Neural cell (in vitro differentiated cells): Measurements from ENCODE around the gene KIF1C. TPM values are rescaled to one million over a fixed set of nuclear protein-coding genes. Genes with fewer than 3 reads are reported as not detected.

ENCODE experiments used
- H2AFZ ChIP-seq: fragments of 200-600, 300-800 bp; sonication (generic), shearing (Covaris generic); 2 replicates; pipeline ENCODE4 v1.6.0; 2014; ENCODE audit warnings: low read depth, mild to moderate bottlenecking, antibody characterized with exemption, low read length, moderate library complexity
- H3F3A ChIP-seq: fragments of 200-600 bp; shearing (Covaris generic); 2 replicates; pipeline ENCODE4 v1.6.1; 2016; ENCODE audit warnings: mild to moderate bottlenecking, moderate library complexity, mixed read lengths, antibody characterized with exemption, low read length; ENCODE audit not compliant: insufficient read depth, poor library complexity, severe bottlenecking
- H3K27ac ChIP-seq: fragments of 200-600, 300-800 bp; sonication (generic), shearing (Covaris generic); 2 replicates; pipeline ENCODE4 v1.5.1; 2014; ENCODE audit warnings: mild to moderate bottlenecking, low read length, moderate library complexity
- H3K27me3 ChIP-seq: fragments of 300-800, 200-600 bp; sonication (generic), shearing (Covaris generic); 2 replicates; pipeline ENCODE4 v1.6.0; 2014; ENCODE audit warnings: mild to moderate bottlenecking, low read depth, low read length, moderate library complexity; ENCODE audit not compliant: insufficient read depth
- H3K36me3 ChIP-seq: fragments of 300-800, 200-600 bp; sonication (generic), shearing (Covaris generic); 2 replicates; pipeline ENCODE4 v1.5.1; 2014; ENCODE audit warnings: mild to moderate bottlenecking, antibody characterized with exemption, low read length, moderate library complexity; ENCODE audit not compliant: insufficient read depth
- H3K4me2 ChIP-seq: fragments of 300-800, 200-600 bp; sonication (generic), shearing (Covaris generic); 2 replicates; pipeline ENCODE4 v1.6.0; 2014; ENCODE audit warnings: mild to moderate bottlenecking, low read length
- H3K4me3 ChIP-seq: fragments of 300-800, 200-600 bp; sonication (generic), shearing (Covaris generic); 2 replicates; pipeline ENCODE4 v1.5.1; 2014; ENCODE audit warnings: mild to moderate bottlenecking, low read length, moderate library complexity
- H3K79me2 ChIP-seq: fragments of 200-600 bp; shearing (Covaris generic); replicated peaks from 2 replicates; pipeline ENCODE4 v1.6.0; 2014; ENCODE audit warnings: mild to moderate bottlenecking, low read length, moderate library complexity; ENCODE audit not compliant: insufficient read depth
- H3K9ac ChIP-seq: fragments of 300-800, 200-600 bp; sonication (generic), shearing (Covaris generic); 2 replicates; pipeline ENCODE4 v1.6.1; 2016; ENCODE audit warnings: mild to moderate bottlenecking, low read length, mixed read lengths
- H3K9me2 ChIP-seq: fragments of 200-600 bp; shearing (Covaris generic); 2 replicates; pipeline ENCODE4 v1.6.1; 2016; ENCODE audit warnings: mild to moderate bottlenecking, low read length, mixed read lengths; ENCODE audit not compliant: insufficient read depth
- H3K9me3 ChIP-seq: fragments of 200-600, 300-800 bp; sonication (generic), shearing (Covaris generic); 2 replicates; pipeline ENCODE4 v1.6.1; 2016; ENCODE audit warnings: mild to moderate bottlenecking, mixed run types, low read length, moderate library complexity, mixed read lengths
- H4K20me1 ChIP-seq: fragments of 200-600 bp; shearing (Covaris generic); 2 replicates; pipeline ENCODE4 v1.6.1; 2016; ENCODE audit warnings: mild to moderate bottlenecking, mixed run types; ENCODE audit not compliant: insufficient read depth
- EP300 ChIP-seq: fragments of 450-650 bp; conservative IDR thresholded peaks from 2 replicates; pipeline ENCODE4 v1.6.1; 2014; ENCODE audit warnings: antibody characterized with exemption, mild to moderate bottlenecking, moderate library complexity; ENCODE audit not compliant: poor library complexity, severe bottlenecking
- EZH2 ChIP-seq: fragments of 200-600, 300-800 bp; shearing (Covaris generic), sonication (generic); IDR thresholded peaks from 2 replicates; pipeline ENCODE4 v1.6.1; 2014; ENCODE audit warnings: antibody characterized with exemption, low read length, borderline replicate concordance, mild to moderate bottlenecking; ENCODE audit not compliant: insufficient read depth, poor library complexity, severe bottlenecking
- MXI1 ChIP-seq: fragments of 450-650 bp; conservative IDR thresholded peaks from 2 replicates; pipeline ENCODE4 v1.6.1; 2014; ENCODE audit warnings: antibody characterized with exemption, mild to moderate bottlenecking; ENCODE audit not compliant: poor library complexity, severe bottlenecking
- POLR2AphosphoS5 ChIP-seq: IDR thresholded peaks from 2 replicates; pipeline ENCODE4 v1.6.1; 2012
- RAD21 ChIP-seq: fragments of 450-650 bp; conservative IDR thresholded peaks from 2 replicates; pipeline ENCODE4 v1.6.1; 2014; ENCODE audit warnings: antibody characterized with exemption, mild to moderate bottlenecking, moderate library complexity
- SMC3 ChIP-seq: fragments of 450-650 bp; conservative IDR thresholded peaks from 2 replicates; pipeline ENCODE4 v1.6.1; 2014; ENCODE audit warnings: antibody characterized with exemption, mild to moderate bottlenecking, moderate library complexity; ENCODE audit not compliant: poor library complexity
- TAF1 ChIP-seq: IDR thresholded peaks from 2 replicates; pipeline ENCODE4 v1.6.1; 2012; ENCODE audit warnings: low read depth
- polyA plus RNA-seq: library from polyadenylated mRNA; depleted of rRNA; stranded (reverse); fragments of >200 nt; gene quantifications from 2 replicates; pipeline ENCODE4 v1.2.3, GENCODE V29; 2014
- TF ChIP-seq, protein P1 (sequence below): fragments of 450-650 bp; IDR thresholded peaks from 2 replicates; pipeline ENCODE4 v1.5.1; 2014; ENCODE audit warnings: antibody characterized with exemption, mild to moderate bottlenecking, moderate library complexity; ENCODE audit not compliant: poor library complexity, severe bottlenecking
- TF ChIP-seq, protein P2 (sequence below): IDR thresholded peaks from 2 replicates; pipeline ENCODE4 v1.6.1; 2012; ENCODE audit warnings: borderline replicate concordance

The KIF1C gene
- polyA plus RNA-seq, 1 donor from 2014 or later = 8.3 TPM

DNA sequence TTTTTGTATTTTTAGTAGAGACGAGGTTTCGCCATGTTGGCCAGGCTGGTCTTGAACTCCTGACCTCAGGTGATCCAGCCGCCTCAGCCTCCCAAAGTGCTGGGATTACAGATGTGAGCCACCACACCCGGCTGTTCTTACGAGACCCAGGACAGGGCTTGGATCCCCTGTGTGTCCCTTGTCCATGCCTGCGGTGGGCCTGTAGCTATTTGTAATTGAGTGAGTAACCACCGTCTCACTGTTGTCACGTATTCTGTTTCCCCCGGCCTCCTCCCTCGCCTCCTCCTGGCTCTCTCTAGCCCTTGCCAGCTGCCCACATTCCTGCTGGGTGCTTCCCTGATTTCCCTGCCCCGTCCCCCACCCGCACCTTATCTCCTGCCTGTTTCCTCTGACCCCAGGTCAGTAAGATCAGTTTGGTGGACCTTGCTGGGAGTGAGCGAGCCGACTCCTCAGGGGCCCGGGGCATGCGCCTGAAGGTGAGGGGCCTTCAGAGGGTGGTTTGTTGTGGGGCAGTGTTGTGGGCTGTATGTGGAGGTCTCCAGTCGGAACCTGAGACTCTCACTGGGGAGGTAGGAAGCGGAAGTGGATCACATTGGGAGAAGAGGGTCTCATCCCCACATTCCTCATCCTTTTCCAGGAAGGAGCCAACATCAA is 5.6 kb downstream of the KIF1C start:
- Histone ChIP-seq H3K9ac (no peak overlapping the region), H3K4me2 (no peak overlapping the region), H2AFZ (no peak overlapping the region), H3K9me2 (no peaks in the 10 kb centered on the region), H3K79me2 (peaks cover 14% of the 10 kb centered on the region), H4K20me1 (no peaks in the 10 kb centered on the region), H3F3A (no peaks in the 10 kb centered on the region), H3K27ac (no peak overlapping the region), H3K4me3 (no peak overlapping the region), H3K36me3 (no peaks in the 10 kb centered on the region), H3K9me3 (no peaks in the 10 kb centered on the region), H3K27me3 (no peaks in the 10 kb centered on the region)
- TF ChIP-seq TAF1 (no peak), RAD21 (no peak), EZH2 (no peak), EP300 (no peak), SMC3 (no peak), POLR2AphosphoS5 (no peak), MXI1 (no peak)
- TF ChIP-seq, protein P1, sequence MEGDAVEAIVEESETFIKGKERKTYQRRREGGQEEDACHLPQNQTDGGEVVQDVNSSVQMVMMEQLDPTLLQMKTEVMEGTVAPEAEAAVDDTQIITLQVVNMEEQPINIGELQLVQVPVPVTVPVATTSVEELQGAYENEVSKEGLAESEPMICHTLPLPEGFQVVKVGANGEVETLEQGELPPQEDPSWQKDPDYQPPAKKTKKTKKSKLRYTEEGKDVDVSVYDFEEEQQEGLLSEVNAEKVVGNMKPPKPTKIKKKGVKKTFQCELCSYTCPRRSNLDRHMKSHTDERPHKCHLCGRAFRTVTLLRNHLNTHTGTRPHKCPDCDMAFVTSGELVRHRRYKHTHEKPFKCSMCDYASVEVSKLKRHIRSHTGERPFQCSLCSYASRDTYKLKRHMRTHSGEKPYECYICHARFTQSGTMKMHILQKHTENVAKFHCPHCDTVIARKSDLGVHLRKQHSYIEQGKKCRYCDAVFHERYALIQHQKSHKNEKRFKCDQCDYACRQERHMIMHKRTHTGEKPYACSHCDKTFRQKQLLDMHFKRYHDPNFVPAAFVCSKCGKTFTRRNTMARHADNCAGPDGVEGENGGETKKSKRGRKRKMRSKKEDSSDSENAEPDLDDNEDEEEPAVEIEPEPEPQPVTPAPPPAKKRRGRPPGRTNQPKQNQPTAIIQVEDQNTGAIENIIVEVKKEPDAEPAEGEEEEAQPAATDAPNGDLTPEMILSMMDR = no peak
- TF ChIP-seq, protein P2, sequence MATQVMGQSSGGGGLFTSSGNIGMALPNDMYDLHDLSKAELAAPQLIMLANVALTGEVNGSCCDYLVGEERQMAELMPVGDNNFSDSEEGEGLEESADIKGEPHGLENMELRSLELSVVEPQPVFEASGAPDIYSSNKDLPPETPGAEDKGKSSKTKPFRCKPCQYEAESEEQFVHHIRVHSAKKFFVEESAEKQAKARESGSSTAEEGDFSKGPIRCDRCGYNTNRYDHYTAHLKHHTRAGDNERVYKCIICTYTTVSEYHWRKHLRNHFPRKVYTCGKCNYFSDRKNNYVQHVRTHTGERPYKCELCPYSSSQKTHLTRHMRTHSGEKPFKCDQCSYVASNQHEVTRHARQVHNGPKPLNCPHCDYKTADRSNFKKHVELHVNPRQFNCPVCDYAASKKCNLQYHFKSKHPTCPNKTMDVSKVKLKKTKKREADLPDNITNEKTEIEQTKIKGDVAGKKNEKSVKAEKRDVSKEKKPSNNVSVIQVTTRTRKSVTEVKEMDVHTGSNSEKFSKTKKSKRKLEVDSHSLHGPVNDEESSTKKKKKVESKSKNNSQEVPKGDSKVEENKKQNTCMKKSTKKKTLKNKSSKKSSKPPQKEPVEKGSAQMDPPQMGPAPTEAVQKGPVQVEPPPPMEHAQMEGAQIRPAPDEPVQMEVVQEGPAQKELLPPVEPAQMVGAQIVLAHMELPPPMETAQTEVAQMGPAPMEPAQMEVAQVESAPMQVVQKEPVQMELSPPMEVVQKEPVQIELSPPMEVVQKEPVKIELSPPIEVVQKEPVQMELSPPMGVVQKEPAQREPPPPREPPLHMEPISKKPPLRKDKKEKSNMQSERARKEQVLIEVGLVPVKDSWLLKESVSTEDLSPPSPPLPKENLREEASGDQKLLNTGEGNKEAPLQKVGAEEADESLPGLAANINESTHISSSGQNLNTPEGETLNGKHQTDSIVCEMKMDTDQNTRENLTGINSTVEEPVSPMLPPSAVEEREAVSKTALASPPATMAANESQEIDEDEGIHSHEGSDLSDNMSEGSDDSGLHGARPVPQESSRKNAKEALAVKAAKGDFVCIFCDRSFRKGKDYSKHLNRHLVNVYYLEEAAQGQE = no peak

DNA sequence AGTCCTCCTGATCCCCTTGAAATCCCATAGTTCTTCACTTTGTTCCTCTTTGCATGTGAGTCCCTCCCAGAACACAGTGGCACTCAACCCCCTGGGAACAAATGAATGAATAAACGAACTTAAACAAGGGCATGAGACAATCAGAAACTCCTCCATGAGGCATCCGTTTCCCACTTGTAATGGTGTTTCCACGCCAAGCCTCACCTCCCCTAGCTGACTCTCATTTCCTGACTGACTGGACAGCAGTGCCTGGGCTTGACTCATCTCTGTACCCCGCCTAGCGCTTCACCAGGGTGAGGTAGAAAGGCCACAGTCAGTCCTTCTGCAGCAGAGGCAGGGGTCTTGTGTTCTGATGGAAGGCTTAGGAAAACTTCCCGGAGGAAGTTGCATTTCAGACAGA is 14.2 kb downstream of the KIF1C start:
- TF ChIP-seq, protein P1 = no peak
- TF ChIP-seq MXI1 (no peak), EZH2 (no peak), TAF1 (no peak)
- H3K4me2 ChIP-seq = no peak overlapping the region
- no peak overlapping the region for H3K27ac ChIP-seq
- H3K9me2 ChIP-seq = no peaks in the 10 kb centered on the region
- H3K9me3 ChIP-seq = no peaks in the 10 kb centered on the region
- no peaks in the 10 kb centered on the region for H4K20me1 ChIP-seq
- H3F3A ChIP-seq = no peaks in the 10 kb centered on the region
- H3K27me3 ChIP-seq = no peaks in the 10 kb centered on the region
- no peaks in the 10 kb centered on the region for H3K36me3 ChIP-seq
- H3K79me2 ChIP-seq = no peaks in the 10 kb centered on the region
- H3K4me3 ChIP-seq = no peak overlapping the region
- H2AFZ ChIP-seq = no peak overlapping the region
- H3K9ac ChIP-seq = no peak overlapping the region
